Measurements from ENCODE around the gene ORMDL1. TPM values are rescaled to one million over a fixed set of nuclear protein-coding genes. Genes with fewer than 3 reads are reported as not detected.

The ORMDL1 gene
- total RNA-seq, 1 donor = 57.4 TPM

GRCh38 chr2:189799030-189799331, 14.8 kb upstream of the ORMDL1 start:
- TF ChIP-seq, protein P1, sequence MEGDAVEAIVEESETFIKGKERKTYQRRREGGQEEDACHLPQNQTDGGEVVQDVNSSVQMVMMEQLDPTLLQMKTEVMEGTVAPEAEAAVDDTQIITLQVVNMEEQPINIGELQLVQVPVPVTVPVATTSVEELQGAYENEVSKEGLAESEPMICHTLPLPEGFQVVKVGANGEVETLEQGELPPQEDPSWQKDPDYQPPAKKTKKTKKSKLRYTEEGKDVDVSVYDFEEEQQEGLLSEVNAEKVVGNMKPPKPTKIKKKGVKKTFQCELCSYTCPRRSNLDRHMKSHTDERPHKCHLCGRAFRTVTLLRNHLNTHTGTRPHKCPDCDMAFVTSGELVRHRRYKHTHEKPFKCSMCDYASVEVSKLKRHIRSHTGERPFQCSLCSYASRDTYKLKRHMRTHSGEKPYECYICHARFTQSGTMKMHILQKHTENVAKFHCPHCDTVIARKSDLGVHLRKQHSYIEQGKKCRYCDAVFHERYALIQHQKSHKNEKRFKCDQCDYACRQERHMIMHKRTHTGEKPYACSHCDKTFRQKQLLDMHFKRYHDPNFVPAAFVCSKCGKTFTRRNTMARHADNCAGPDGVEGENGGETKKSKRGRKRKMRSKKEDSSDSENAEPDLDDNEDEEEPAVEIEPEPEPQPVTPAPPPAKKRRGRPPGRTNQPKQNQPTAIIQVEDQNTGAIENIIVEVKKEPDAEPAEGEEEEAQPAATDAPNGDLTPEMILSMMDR (IDR thresholded peaks at IDR 0.05; ENCODE audit: insufficient read depth, low read depth, low read length) = no peak
- H3K4me3 ChIP-seq (ENCODE audit: low read depth, low read length) = no peak overlapping the region
- DNase-seq (ENCODE audit: low read depth) = no peak

- TF ChIP-seq, protein P1 (IDR thresholded peaks at IDR 0.05; ENCODE audit: insufficient read depth, low read depth, low read length) = peak; percentile 56
- H3K4me3 ChIP-seq (ENCODE audit: low read depth, low read length) = no peak overlapping the region
- DNase-seq (ENCODE audit: low read depth) = peak; percentile 63
These were observed 14.3 kb upstream of the ORMDL1 start for GRCh38 chr2:189798312-189799029.

GRCh38 chr2:189797902-189798301, 13.8 kb upstream of the ORMDL1 start:
- DNase-seq (ENCODE audit: low read depth) = no peak
- TF ChIP-seq, protein P1 (IDR thresholded peaks at IDR 0.05; ENCODE audit: insufficient read depth, low read depth, low read length) = no peak
- no peak overlapping the region for H3K4me3 ChIP-seq (ENCODE audit: low read depth, low read length)

- no peak overlapping the region for H3K4me3 ChIP-seq (ENCODE audit: low read depth, low read length)
- no peak for DNase-seq (ENCODE audit: low read depth)
- TF ChIP-seq, protein P1 (IDR thresholded peaks at IDR 0.05; ENCODE audit: insufficient read depth, low read depth, low read length) = no peak
These were observed 10.2 kb upstream of the ORMDL1 start for GRCh38 chr2:189794310-189794709.

- H3K4me3 ChIP-seq (ENCODE audit: low read depth, low read length) = no peak overlapping the region
- no peak for DNase-seq (ENCODE audit: low read depth)
- TF ChIP-seq, protein P1 (IDR thresholded peaks at IDR 0.05; ENCODE audit: insufficient read depth, low read depth, low read length) = no peak
These were observed 7.4 kb upstream of the ORMDL1 start for GRCh38 chr2:189791338-189792042.

GRCh38 chr2:189783451-189783926, 650 bp downstream of the ORMDL1 start:
- TF ChIP-seq, protein P1 (IDR thresholded peaks at IDR 0.05; ENCODE audit: insufficient read depth, low read depth, low read length) = no peak
- peak overlapping the region; percentile 87 for H3K4me3 ChIP-seq (ENCODE audit: low read depth, low read length)
- peak; percentile 54 for DNase-seq (ENCODE audit: low read depth)

Measured in fibroblast of villous mesenchyme (primary cell).